ENCODE measurements around the gene HS3ST4. TPM values are rescaled to one million over a fixed set of nuclear protein-coding genes. Genes with fewer than 3 reads are reported as not detected.

The HS3ST4 gene
- polyA plus RNA-seq, 1 donor (not counting 4 experiments of a cell fraction or from before 2014, with no cell fraction given): not detected

DNA sequence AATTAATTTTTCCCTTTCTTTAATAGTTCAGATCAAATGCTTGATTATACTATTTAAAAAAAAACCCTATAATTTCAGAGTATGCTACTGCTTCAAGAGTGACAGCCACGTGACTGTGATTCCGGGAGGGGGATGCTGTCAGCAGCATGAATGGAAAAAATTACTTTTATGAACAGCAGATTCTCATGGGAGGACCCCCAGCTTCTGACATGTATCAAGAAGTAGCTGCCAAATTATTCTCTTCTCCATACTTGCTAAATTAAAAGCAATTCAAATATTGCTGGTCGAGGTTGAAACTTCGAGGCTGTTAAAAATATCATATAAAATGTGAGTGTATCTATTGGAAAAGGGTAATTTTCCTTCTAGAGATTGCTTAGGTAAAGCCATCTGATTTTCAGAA, 95.0 kb downstream of the HS3ST4 start:
- H3K4me1 ChIP-seq (ENCODE audit: control insufficient read depth, extremely low read depth, insufficient read depth, low read length): no peaks in the 10 kb centered on the region
- H3K9me1 ChIP-seq (ENCODE audit: control insufficient read depth, extremely low read depth, insufficient read depth, low read length): no peaks in the 10 kb centered on the region
- no peak overlapping the region for H3K4me2 ChIP-seq (ENCODE audit: control insufficient read depth, extremely low read depth, insufficient read depth, low read depth, low read length)
- H3K4me3 ChIP-seq (ENCODE audit: control insufficient read depth in 2 of 3, extremely low read depth in 1 of 3, insufficient read depth in 2 of 3, low read depth in 1 of 3, low read length in 3 of 3): no peak overlapping the region
- FAIRE-seq (no peak), DNase-seq (ENCODE audit: low read depth, low spot score) (no peak)
- TF ChIP-seq EZH2 (IDR thresholded peaks at IDR 0.05; ENCODE audit: low read length): no peak
- TF ChIP-seq, protein P1, sequence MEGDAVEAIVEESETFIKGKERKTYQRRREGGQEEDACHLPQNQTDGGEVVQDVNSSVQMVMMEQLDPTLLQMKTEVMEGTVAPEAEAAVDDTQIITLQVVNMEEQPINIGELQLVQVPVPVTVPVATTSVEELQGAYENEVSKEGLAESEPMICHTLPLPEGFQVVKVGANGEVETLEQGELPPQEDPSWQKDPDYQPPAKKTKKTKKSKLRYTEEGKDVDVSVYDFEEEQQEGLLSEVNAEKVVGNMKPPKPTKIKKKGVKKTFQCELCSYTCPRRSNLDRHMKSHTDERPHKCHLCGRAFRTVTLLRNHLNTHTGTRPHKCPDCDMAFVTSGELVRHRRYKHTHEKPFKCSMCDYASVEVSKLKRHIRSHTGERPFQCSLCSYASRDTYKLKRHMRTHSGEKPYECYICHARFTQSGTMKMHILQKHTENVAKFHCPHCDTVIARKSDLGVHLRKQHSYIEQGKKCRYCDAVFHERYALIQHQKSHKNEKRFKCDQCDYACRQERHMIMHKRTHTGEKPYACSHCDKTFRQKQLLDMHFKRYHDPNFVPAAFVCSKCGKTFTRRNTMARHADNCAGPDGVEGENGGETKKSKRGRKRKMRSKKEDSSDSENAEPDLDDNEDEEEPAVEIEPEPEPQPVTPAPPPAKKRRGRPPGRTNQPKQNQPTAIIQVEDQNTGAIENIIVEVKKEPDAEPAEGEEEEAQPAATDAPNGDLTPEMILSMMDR (optimal IDR thresholded peaks at IDR 0.05 in 1 of 3, IDR thresholded peaks at IDR 0.05 in 1 of 3, conservative IDR thresholded peaks at IDR 0.05 in 1 of 3; ENCODE audit: extremely low read depth in 1 of 3, insufficient read depth in 2 of 3, low read length in 3 of 3): no peak
- H3K27ac ChIP-seq (ENCODE audit: control insufficient read depth, insufficient read depth, low read length): no peak overlapping the region
- H4K20me1 ChIP-seq (ENCODE audit: control insufficient read depth, extremely low read depth, insufficient read depth, low read length): no peaks in the 10 kb centered on the region
- H3K9me3 ChIP-seq (ENCODE audit: control insufficient read depth, low read depth, low read length): no peaks in the 10 kb centered on the region
- H3K9ac ChIP-seq (ENCODE audit: control insufficient read depth, extremely low read depth, insufficient read depth, low read length): no peak overlapping the region
- no peaks in the 10 kb centered on the region for H3K27me3 ChIP-seq (ENCODE audit: control insufficient read depth, extremely low read depth, insufficient read depth, low read length)
- dilution Hi-C loops (cut with MboI; ENCODE audit: extremely low pct_ligation_motif_present, low sequenced_read_pairs): no loop called here
- no peaks in the 10 kb centered on the region for H3K79me2 ChIP-seq (ENCODE audit: control insufficient read depth, insufficient read depth, low read length)
- no peaks in the 10 kb centered on the region for H3K36me3 ChIP-seq (ENCODE audit: control insufficient read depth in 2 of 2, extremely low read depth in 1 of 2, insufficient read depth in 2 of 2, low read length in 2 of 2)
- no peak overlapping the region for H2AFZ ChIP-seq (ENCODE audit: control insufficient read depth, low read length)

DNA sequence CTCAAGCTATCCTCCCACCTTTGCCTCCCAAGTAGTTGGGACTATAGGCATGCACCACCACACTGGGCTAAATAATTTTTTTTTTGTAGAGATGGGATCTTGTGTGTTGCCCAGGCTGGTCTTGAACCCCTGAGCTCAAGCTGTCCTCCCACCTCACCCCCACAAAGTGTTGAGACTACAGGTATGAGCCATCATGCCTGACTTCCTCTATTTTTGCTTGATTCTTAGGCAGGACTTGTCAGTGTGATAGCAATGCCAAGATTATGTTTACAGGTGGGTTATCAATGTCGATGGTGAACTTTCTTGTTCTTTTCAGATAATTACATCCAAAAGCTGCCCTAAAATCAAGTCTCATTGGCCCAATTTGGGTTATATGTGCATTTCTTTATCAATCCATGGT, 96.9 kb downstream of the HS3ST4 start:
- no peak overlapping the region for H2AFZ ChIP-seq (ENCODE audit: control insufficient read depth, low read length)
- DNase-seq (ENCODE audit: low read depth, low spot score) (no peak), FAIRE-seq (no peak)
- no peaks in the 10 kb centered on the region for H3K9me1 ChIP-seq (ENCODE audit: control insufficient read depth, extremely low read depth, insufficient read depth, low read length)
- H3K27ac ChIP-seq (ENCODE audit: control insufficient read depth, insufficient read depth, low read length): no peak overlapping the region
- no peaks in the 10 kb centered on the region for H3K36me3 ChIP-seq (ENCODE audit: control insufficient read depth in 2 of 2, extremely low read depth in 1 of 2, insufficient read depth in 2 of 2, low read length in 2 of 2)
- H3K9me3 ChIP-seq (ENCODE audit: control insufficient read depth, low read depth, low read length): no peaks in the 10 kb centered on the region
- no peaks in the 10 kb centered on the region for H3K79me2 ChIP-seq (ENCODE audit: control insufficient read depth, insufficient read depth, low read length)
- no peak overlapping the region for H3K9ac ChIP-seq (ENCODE audit: control insufficient read depth, extremely low read depth, insufficient read depth, low read length)
- no peaks in the 10 kb centered on the region for H3K4me1 ChIP-seq (ENCODE audit: control insufficient read depth, extremely low read depth, insufficient read depth, low read length)
- no peak for TF ChIP-seq EZH2 (IDR thresholded peaks at IDR 0.05; ENCODE audit: low read length)
- TF ChIP-seq, protein P1 (optimal IDR thresholded peaks at IDR 0.05 in 1 of 3, IDR thresholded peaks at IDR 0.05 in 1 of 3, conservative IDR thresholded peaks at IDR 0.05 in 1 of 3; ENCODE audit: extremely low read depth in 1 of 3, insufficient read depth in 2 of 3, low read length in 3 of 3): no peak
- no peaks in the 10 kb centered on the region for H4K20me1 ChIP-seq (ENCODE audit: control insufficient read depth, extremely low read depth, insufficient read depth, low read length)
- no peaks in the 10 kb centered on the region for H3K27me3 ChIP-seq (ENCODE audit: control insufficient read depth, extremely low read depth, insufficient read depth, low read length)
- dilution Hi-C loops (cut with MboI; ENCODE audit: extremely low pct_ligation_motif_present, low sequenced_read_pairs): no loop called here
- H3K4me2 ChIP-seq (ENCODE audit: control insufficient read depth, extremely low read depth, insufficient read depth, low read depth, low read length): no peak overlapping the region
- H3K4me3 ChIP-seq (ENCODE audit: control insufficient read depth in 2 of 3, extremely low read depth in 1 of 3, insufficient read depth in 2 of 3, low read depth in 1 of 3, low read length in 3 of 3): no peak overlapping the region
